A673 (cell line): ENCODE measurements around the gene STIM1.

Experiments used
- EZH2 ChIP-seq: fragments of 200-600 bp; sonication (generic); IDR thresholded peaks from 2 replicates; pipeline ENCODE4 v1.6.1; 2017; ENCODE audit warnings: borderline replicate concordance, low read depth, mild to moderate bottlenecking, mixed read lengths, antibody characterized with exemption, low read length; ENCODE audit not compliant: poor library complexity, severe bottlenecking
- TF ChIP-seq, protein P1 (sequence below): fragments of 300-800, 200-600 bp; sonication (generic); conservative IDR thresholded peaks from 2 replicates; pipeline ENCODE4 v1.5.1; 2017; ENCODE audit warnings: low read depth, mild to moderate bottlenecking, antibody characterized with exemption, low read length, moderate library complexity, mixed read lengths

GRCh38 chr11:3995949-3996554, 140.6 kb downstream of the STIM1 start:
- TF ChIP-seq, protein P1, sequence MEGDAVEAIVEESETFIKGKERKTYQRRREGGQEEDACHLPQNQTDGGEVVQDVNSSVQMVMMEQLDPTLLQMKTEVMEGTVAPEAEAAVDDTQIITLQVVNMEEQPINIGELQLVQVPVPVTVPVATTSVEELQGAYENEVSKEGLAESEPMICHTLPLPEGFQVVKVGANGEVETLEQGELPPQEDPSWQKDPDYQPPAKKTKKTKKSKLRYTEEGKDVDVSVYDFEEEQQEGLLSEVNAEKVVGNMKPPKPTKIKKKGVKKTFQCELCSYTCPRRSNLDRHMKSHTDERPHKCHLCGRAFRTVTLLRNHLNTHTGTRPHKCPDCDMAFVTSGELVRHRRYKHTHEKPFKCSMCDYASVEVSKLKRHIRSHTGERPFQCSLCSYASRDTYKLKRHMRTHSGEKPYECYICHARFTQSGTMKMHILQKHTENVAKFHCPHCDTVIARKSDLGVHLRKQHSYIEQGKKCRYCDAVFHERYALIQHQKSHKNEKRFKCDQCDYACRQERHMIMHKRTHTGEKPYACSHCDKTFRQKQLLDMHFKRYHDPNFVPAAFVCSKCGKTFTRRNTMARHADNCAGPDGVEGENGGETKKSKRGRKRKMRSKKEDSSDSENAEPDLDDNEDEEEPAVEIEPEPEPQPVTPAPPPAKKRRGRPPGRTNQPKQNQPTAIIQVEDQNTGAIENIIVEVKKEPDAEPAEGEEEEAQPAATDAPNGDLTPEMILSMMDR: no peak
- TF ChIP-seq EZH2: no peak
